ENCODE data around the gene TMEM30A.

Gene TMEM30A

DNA sequence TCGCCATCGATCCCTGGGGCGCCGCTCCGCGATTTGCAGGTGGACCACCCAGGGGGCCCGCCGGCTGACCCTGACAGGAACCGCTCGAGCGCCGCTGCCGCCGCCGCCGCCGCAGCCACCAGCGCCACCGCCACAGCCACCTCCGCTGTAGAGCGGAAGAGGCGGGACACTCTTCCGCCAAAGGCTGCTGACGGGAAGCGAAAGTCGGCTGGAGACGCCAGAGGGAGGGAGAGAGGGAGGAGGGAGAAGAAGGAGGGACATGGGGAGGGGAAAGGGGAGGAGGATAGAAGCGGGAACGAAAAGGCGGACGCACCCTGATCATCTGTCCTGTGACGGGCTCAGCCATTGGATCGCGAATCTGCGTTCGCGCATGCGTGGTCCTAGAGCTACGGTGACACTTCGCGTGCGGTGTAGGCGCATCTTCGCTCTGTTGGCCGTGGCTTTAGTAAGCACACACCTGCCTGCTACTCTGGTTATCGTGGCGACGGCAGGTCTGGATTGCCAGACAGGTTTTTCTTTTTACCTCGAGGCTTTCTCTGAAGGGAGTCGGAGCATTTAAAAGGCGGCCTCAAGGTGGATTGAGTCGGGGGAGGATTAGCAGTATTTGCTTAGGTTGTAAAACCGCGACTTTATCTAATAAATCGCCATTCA lies at the start of gene TMEM30A:
Gene TMEM30A (minus strand): TSS at position 161 of the 651 bp plus-strand sequence. CDS start 154 bp downstream, at position 7.
- DNase-seq, result peak; percentile 97 to 99

DNA sequence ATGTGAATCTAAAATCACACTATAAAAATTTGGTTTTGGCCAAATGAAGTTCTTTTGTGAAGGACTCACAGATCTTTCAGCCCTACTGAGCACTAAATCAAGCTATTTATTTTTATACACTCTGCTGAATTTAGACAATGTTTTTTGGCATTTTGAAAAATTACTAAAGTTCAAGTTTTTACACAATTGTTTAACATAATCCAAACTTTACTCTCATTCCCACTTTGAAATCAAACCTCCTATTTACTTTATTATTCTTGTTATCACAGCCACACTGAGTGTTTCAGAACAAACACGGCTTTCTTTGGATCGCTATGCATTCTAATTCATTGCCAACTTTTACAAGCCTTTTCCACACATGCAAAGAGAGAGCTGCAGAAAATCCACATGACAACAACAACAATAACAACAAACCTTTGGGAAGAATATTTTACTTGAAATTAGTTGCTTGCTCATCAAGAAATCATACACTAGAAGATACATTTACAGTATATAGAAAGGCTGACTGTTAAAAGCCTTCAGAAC lies 49.1 kb upstream of the TMEM30A start:
- DNase-seq, result no peak

DNA sequence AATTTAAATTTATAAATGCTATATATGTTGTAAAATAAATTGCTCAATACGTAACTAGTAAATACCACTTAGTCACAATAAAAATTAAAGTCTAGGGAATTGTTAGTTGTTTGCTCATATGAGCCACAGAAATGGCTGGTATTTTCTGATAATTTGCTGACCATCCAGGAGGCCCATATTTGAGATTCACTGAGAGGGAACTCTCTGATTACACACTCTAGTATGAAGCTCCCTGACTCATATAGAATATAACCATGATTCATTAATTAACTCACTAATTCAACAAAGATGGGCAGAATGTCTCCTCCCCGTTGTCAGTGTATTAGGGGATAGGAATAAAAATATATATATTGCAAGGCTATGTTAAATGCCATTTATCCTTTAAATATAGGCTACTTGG lies 46.6 kb upstream of the TMEM30A start:
- no peak for DNase-seq

DNA sequence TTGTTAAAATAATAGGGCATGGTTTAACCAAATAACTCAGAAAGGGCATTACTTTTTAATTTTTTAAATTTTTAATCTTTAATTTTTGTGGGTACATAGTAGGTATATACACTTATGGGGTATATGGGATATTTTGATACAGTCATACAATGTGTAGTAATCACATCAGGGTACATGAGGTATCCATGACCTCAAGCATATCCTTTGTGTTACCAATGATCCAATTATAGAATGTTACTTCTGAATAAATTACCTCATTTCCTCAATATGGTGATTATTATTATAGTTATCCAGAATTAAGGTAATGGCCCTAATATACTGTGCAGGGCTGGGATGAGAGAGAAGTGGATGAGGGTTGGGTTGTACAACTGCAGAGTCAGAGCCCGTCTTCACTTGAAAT lies 45.1 kb upstream of the TMEM30A start:
- DNase-seq, result no peak

DNA sequence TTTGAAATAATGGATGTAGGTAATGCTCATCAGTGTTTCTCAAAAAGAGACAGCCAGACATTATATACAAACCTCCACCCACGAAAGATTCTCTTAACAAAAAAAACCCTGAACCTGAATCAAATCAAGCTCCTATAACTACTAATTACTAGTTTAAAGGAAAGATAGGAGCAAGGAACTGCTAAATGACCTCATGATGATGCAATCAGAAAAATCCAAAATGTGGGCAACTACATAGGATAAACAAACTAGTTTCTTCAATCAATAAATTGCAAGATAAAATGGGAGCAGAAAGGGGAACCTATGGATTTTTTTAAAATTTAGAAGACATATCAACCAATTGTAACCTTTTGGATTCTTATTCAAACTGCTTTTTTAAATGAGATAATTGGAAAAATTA lies 43.2 kb upstream of the TMEM30A start:
- no peak for DNase-seq

- DNase-seq, result no peak
Measured at GRCh38 chr6:75326557-75327258, 42.1 kb upstream of the TMEM30A start.

DNA sequence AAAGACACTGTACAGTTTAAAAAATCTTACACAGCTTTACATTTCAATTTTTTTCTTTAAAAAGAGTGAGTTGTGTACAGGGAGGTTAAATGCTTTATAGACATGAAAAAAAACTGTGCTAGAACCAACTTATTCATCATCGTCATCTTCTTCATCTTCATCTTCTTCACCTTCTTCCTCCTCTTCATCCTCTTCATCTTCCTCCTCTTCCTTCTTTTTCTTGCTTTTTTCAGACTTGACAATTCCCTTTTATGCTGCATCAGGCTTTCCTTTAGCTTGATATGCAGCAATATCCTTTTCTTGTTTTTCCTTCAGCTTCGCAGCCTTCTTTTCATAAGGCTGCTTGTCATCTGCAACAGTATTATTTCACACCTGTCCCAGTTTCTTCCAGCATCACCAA lies 34.3 kb upstream of the TMEM30A start:
- DNase-seq, result no peak

DNA sequence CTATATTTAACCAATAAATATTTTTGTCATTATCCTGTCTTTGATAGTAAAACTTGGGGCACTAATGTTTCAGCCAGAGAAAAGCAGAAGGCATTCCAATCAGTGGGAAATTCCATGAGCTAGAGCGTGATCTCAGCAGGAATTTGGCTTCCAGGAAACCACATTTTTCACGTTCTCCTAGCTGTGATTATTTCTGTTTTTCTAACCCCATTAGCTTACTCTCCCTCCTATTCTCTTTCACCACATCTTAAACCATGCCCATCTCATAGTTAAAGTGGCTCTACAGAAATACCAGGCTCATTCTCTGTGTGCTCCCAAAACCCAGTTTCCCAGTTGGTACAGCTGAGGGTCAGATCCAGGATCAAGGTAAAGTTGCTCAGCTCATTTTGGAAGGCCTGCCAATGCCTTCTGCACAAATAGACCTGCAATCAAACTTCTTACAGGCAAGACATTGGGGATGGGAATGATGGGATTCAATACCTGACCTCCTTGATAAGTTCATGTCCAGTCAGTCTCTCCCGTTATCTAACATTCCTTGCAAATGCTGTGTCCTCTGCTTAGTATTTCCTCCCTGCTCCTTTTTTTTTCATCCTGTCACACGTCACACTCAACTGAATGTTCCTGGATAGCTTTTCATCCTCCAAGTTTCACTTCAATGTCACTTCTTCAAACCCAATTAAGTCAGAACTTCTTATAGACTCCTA lies 33.1 kb upstream of the TMEM30A start:
- peak in 1 of 2 experiments; percentile 24 for DNase-seq

DNA sequence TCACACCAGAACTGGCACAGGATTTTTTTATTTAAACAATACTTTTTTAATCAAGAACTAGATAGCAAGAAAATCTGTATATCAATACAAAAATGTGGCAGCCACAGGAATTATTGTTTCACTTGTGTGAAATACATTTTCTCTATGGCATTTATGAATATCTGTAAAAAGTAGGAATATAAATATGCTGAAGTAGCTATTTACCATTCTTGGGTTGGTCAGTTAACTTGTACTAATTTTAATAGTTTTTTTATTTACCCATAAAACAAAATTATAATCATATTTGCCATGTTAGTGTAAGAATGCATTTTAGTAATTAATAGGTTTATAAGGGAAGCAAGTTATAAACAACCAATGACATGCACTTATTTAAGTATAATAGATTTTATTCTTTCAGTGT lies 31.4 kb upstream of the TMEM30A start:
- DNase-seq, result no peak

GRCh38 chr6:75308250-75308988 lies 23.8 kb upstream of the TMEM30A start:
- DNase-seq, result no peak

DNA sequence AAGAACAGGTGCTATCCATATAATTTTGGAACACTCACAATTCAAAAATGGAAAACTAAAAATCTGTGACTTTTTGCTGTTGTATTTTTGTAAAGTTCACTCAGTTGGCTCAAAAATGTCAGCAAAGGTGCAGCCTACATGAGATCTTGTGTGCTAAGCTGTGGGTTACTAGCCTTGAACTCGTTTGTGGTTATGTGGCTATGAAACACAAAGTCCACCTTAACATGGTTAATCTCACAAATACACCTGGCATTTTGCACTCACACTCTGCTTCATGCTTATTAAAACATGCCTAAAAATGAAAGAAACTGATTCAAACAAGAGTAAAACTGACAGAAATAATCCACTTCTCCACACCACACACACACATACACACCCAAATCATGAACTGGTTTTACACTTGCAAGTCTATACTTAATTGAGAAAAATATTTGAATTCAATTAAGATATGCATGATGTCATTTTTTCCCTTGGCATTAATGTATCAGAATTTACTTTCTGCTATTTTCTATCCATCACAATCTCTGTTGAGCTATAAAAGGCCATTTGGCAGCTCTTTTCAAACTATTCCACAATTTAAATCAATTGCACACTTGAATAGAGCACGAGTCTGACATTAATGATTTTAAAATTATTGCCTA lies 22.9 kb upstream of the TMEM30A start:
- no peak for DNase-seq

DNA sequence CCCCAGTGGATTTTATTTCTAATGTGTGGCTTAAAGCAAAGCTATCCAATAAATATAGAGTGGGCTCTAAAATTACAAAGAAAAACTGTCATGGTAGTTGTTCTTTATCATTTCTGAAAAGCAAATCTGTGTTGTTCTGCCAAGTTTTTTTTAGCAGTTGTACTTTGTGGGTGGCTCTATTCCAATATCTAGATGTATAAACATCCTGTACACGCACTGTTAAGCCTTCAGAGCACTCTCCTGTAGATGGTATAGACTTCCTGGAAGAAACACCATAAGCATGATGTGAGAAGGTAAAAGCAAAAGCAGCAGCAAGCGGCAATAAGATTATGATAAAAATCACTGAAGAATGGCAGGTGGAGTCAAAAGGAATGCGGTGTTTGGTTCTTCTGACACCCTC lies 21.5 kb upstream of the TMEM30A start:
- DNase-seq, result no peak

GRCh38 chr6:75305573-75305972 lies 21.0 kb upstream of the TMEM30A start:
- no peak for DNase-seq

GRCh38 chr6:75302280-75302679 lies 17.7 kb upstream of the TMEM30A start:
- DNase-seq, result no peak

DNA sequence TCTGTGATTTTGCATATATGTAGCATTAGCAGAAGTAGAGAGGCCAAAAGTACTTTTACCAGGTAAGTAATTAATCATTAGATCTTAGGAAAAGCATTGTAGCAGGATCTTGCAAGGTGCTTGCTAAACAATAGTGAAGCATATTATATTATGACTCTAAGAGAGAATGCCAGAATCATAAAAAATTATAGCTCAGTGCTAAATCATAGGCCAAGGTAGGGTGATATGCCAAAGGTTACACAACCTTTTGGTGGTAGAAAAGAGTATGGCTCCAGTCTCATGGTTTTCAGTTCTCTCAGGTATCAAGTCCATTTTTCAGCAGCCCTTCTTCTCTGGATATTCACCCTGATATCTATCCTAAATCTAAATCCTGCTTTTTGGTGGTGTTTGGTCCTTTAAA lies 16.9 kb upstream of the TMEM30A start:
- no peak for DNase-seq

GRCh38 chr6:75301088-75301487 lies 16.5 kb upstream of the TMEM30A start:
- DNase-seq, result no peak

DNA sequence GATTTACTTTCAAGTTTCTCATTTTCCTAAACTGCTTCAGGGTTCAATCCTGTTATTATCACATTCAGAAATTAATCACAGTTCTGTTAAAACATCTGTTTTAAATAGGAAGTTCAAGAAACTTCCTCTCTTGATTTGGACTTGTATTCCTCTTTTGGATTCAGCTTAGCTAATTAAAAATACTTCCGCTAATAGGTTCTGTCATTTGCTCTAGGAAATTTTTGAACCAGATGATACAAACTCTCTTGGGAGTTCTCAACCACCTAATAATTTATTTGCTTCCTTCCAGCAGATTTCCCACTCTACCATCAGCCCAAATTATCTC lies 15.9 kb upstream of the TMEM30A start:
- DNase-seq, result no peak

- DNase-seq, result no peak
Measured at GRCh38 chr6:75299801-75300530, 15.4 kb upstream of the TMEM30A start.

DNA sequence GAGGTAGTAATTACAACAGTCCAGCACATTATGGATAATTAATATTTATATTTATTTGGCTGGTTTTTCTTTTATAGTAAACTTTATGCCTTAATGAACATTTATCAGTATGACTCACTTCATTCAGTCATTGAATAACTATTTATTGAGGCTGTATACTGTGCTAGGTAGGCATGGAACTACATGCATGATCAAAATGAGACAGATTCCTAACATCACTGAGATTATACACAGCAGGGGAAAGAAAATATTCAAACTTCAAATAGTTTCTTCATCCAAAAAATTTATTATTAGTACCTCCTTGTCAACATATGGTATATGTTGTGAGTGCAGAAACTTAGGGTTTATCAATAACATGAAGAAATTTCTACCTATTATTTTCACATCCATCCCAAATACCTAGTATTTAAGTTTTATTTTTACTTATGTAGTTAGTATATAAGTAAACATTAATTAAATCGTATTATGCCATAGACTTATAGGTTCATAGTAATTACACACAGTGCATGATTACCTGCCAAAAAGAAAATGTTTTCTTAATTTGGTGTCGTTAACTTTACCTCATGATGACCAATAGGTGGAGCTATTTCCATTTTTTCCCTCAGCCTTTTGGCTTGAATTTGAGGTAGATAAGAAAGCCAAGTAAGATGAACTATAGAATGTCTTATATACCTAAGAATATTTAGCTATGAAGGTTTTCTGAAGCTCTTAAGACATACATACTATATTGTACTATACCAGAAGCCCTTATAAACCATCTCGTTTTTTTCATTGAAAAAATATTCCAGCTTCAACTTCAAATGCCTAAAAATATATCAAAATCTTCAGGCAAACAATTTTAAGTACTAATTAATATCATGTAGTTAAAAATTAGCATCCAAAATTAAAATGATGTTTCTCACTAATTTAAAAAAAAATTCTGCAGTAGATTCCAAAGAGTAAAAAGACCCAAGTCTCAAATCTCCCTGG lies 12.5 kb upstream of the TMEM30A start:
- peak in 1 of 2 experiments; percentile 63 for DNase-seq

GRCh38 chr6:75292555-75292954 lies 8.0 kb upstream of the TMEM30A start:
- DNase-seq, result no peak

DNA sequence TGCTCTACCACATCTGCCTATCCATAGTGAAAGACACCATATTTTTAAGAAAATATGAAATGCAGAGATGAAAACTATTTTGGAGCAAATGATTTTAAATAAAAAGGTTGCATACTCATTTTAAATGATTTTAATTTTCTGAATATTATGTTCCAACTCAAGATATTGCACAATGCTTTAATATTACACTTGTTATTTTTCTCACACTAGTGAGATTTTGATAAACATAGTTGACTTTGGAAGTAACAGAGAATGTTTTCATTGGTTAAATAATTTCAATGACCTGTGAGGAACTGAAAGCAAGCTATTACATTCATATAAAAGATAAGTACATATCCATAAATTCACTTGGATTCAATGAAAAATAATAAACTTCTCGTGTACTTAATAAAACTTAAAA lies 7.2 kb upstream of the TMEM30A start:
- no peak for DNase-seq

All from SW 1271 (cell line).